Suprapubic skin (tissue), 4 donors: ENCODE data around the gene C1D. TPM values are rescaled to one million over a fixed set of nuclear protein-coding genes. Genes with fewer than 3 reads are reported as not detected.
"Not testable (repeated sequence)": the region's sequence is repeated elsewhere in the genome, so short reads cannot be mapped to it uniquely, and the experiment has no call there.

Experiments
- DNase-seq, 2 donors: peaks; one replicate each; pipeline ENCODE4 v3.0.0-alpha.2; 2019; ENCODE audit warnings: low spot score in 2 of 2
- H3K27ac ChIP-seq: fragments of 200-600 bp; sonication (generic); one replicate; pipeline ENCODE4 v1.5.1; 2019
- H3K27me3 ChIP-seq: fragments of 200-600 bp; sonication (generic); one replicate; pipeline ENCODE4 v1.5.1; 2019
- H3K36me3 ChIP-seq: fragments of 200-600 bp; sonication (generic); one replicate; pipeline ENCODE4 v1.5.1; 2019
- H3K4me1 ChIP-seq: fragments of 200-600 bp; sonication (generic); one replicate; pipeline ENCODE4 v1.5.1; 2019
- H3K4me3 ChIP-seq: fragments of 200-600 bp; sonication (generic); one replicate; pipeline ENCODE4 v1.5.1; 2019; ENCODE audit warnings: mild to moderate bottlenecking
- H3K9me3 ChIP-seq: fragments of 200-600 bp; sonication (generic); one replicate; pipeline ENCODE4 v1.5.1; 2019
- CTCF ChIP-seq, 2 donors: fragments of 200-600 bp in 1 of 2; fragments of 450-650 bp in 1 of 2; sonication (generic) in 1 of 2; IDR thresholded peaks; one replicate each; pipeline ENCODE4 v1.5.1; 2016 to 2019; ENCODE audit warnings: antibody characterized with exemption in 2 of 2, mild to moderate bottlenecking in 1 of 2, moderate library complexity in 1 of 2
- EP300 ChIP-seq: sonication (generic); formaldehyde crosslinking; IDR thresholded peaks from one replicate; pipeline ENCODE4 v1.6.1; 2017; ENCODE audit warnings: antibody characterized with exemption
- POLR2A ChIP-seq, 2 donors: fragments of 450-650 bp; IDR thresholded peaks; one replicate each; pipeline ENCODE4 v1.6.1; 2017; ENCODE audit warnings: antibody characterized with exemption in 2 of 2, mild to moderate bottlenecking in 2 of 2, moderate library complexity in 2 of 2
- POLR2AphosphoS5 ChIP-seq, 3 donors: sonication (generic); formaldehyde crosslinking; IDR thresholded peaks; one replicate each; pipeline ENCODE4 v1.6.1; 2017; ENCODE audit warnings: antibody characterized with exemption in 3 of 3
- WGBS: methylation state at CpG from one replicate; pipeline ENCODE4 v1.1.5; 2018; 5-methylcytosine and 5-hydroxymethylcytosine counted together
- total RNA-seq, 4 donors: library from RNA; depleted of rRNA; stranded (reverse); fragments of >200 nt; gene quantifications; one replicate each; pipeline ENCODE4 v1.1.0, GENCODE V29; 2016

C1D gene
- total RNA-seq, 4 donors from 2014 or later = 19.8 to 28.4 (median 26.4) TPM

GRCh38 chr2:68086166-68086565, 23.4 kb upstream of the C1D start:
- H3K27me3 ChIP-seq = no peaks in the 10 kb centered on the region
- H3K36me3 ChIP-seq = no peaks in the 10 kb centered on the region
- no peak overlapping the region for H3K4me3 ChIP-seq
- H3K4me1 ChIP-seq = no peaks in the 10 kb centered on the region
- H3K9me3 ChIP-seq = no peaks in the 10 kb centered on the region
- 76% methylated on average over 4 of the region's 4 CpGs for WGBS
- no peak for DNase-seq
- H3K27ac ChIP-seq = no peak overlapping the region
- no peak for TF ChIP-seq POLR2A (IDR thresholded peaks at IDR 0.05)
- no peak for TF ChIP-seq CTCF (IDR thresholded peaks at IDR 0.05)
- TF ChIP-seq POLR2AphosphoS5 (IDR thresholded peaks at IDR 0.05) = no peak
- no peak for TF ChIP-seq EP300

GRCh38 chr2:68083346-68083745, 20.5 kb upstream of the C1D start:
- Histone ChIP-seq H3K4me3 (no peak overlapping the region), H3K9me3 (no peaks in the 10 kb centered on the region), H3K4me1 (no peaks in the 10 kb centered on the region), H3K27me3 (no peaks in the 10 kb centered on the region), H3K27ac (no peak overlapping the region), H3K36me3 (no peaks in the 10 kb centered on the region)
- TF ChIP-seq POLR2A (IDR thresholded peaks at IDR 0.05) = no peak
- TF ChIP-seq EP300 = no peak
- no peak for TF ChIP-seq POLR2AphosphoS5 (IDR thresholded peaks at IDR 0.05)
- no peak for TF ChIP-seq CTCF (IDR thresholded peaks at IDR 0.05)
- WGBS = 89% methylated on average over 1 of the region's 1 CpG
- DNase-seq = no peak

GRCh38 chr2:68074050-68074449, 11.2 kb upstream of the C1D start:
- no peak overlapping the region for H3K27ac ChIP-seq
- no peaks in the 10 kb centered on the region for H3K36me3 ChIP-seq
- no peak overlapping the region for H3K4me3 ChIP-seq
- H3K4me1 ChIP-seq = no peaks in the 10 kb centered on the region
- 90% methylated on average over 6 of the region's 6 CpGs for WGBS
- H3K27me3 ChIP-seq = no peaks in the 10 kb centered on the region
- no peak for DNase-seq
- no peaks in the 10 kb centered on the region for H3K9me3 ChIP-seq
- TF ChIP-seq CTCF (IDR thresholded peaks at IDR 0.05) (no peak), POLR2A (IDR thresholded peaks at IDR 0.05) (no peak), POLR2AphosphoS5 (IDR thresholded peaks at IDR 0.05) (no peak), EP300 (no peak)

DNA sequence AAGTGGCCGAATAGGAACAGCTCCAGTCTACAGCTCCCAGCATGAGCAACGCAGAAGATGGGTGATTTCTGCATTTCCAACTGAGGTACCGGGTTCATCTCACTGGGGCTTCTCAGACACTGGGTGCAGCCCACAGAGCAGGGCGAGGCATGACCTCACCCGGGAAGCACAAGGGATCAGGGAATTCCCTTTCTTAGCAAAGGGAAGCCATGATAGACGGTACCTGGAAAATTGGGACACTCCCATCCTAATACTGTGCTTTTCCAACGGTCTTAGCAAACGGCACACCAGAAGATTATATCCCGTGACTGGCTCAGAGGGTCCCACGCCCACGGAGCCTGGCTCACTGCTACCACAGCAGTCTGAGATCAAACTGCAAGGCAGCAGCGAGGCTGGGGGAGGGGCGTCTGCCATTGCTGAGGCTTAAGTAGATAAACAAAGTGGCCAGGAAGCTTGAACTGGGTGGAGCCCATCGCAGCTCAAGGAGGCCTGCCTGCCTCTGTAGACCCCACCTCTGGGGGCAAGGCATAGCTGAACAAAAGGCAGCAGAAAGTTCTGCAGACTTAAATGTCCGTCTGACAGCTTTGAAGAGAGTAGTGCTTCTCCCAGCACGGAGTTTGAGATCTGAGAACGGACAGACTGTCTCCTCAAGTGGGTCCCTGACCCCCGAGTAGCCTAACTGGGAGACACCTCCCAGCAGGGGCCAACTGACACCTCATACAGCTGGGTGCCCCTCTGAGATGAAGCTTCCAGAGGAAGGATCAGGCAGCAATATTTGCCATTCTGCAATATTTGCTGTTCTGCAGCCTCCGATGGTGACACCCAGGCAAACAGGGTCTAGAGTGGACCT, 1.2 kb upstream of the C1D start:
- not testable (repeated sequence) for H3K27ac ChIP-seq

GRCh38 chr2:68060652-68061051, 2.2 kb downstream of the C1D start:
- no peak overlapping the region for H3K4me3 ChIP-seq
- peaks cover 37% of the 10 kb centered on the region for H3K4me1 ChIP-seq
- H3K27me3 ChIP-seq = no peaks in the 10 kb centered on the region
- no peaks in the 10 kb centered on the region for H3K9me3 ChIP-seq
- no peak for TF ChIP-seq CTCF (IDR thresholded peaks at IDR 0.05)
- TF ChIP-seq EP300 = no peak
- no peak for TF ChIP-seq POLR2A (IDR thresholded peaks at IDR 0.05)
- TF ChIP-seq POLR2AphosphoS5 (IDR thresholded peaks at IDR 0.05) = no peak
- H3K27ac ChIP-seq = no peak overlapping the region
- 54% methylated on average over 5 of the region's 5 CpGs for WGBS
- no peak for DNase-seq
- H3K36me3 ChIP-seq = no peaks in the 10 kb centered on the region

More for the DNA sequence above, 1.2 kb upstream of the C1D start:
- WGBS = 88% methylated on average over 18 of the region's 19 CpGs
- peaks cover 31% of the 10 kb centered on the region for H3K4me1 ChIP-seq
- not testable (repeated sequence) for H3K9me3 ChIP-seq, DNase-seq, H3K4me3 ChIP-seq, H3K36me3 ChIP-seq, H3K27me3 ChIP-seq
